Parathyroid adenoma (tissue), 2 donors: ENCODE results near the gene GDPD4.

ENCODE experiments used
- H2AFZ ChIP-seq: fragments of 300-600 bp; sonication (generic); one replicate; pipeline ENCODE4 v1.7.0; 2017; ENCODE audit warnings: antibody characterized with exemption, mild to moderate bottlenecking
- H3K27ac ChIP-seq: fragments of 300-600 bp; sonication (generic); one replicate; pipeline ENCODE4 v1.7.0; 2017
- H3K27me3 ChIP-seq: fragments of 300-600 bp; sonication (generic); one replicate; pipeline ENCODE4 v1.7.0; 2017; ENCODE audit warnings: low read length; ENCODE audit not compliant: control insufficient read depth, insufficient read depth
- H3K36me3 ChIP-seq: fragments of 300-600 bp; sonication (generic); one replicate; pipeline ENCODE4 v1.7.0; 2017; ENCODE audit warnings: low read length; ENCODE audit not compliant: control insufficient read depth, insufficient read depth
- H3K4me1 ChIP-seq: fragments of 300-600 bp; sonication (generic); one replicate; pipeline ENCODE4 v1.7.0; 2017; ENCODE audit warnings: control low read depth
- H3K4me2 ChIP-seq: fragments of 300-600 bp; sonication (generic); one replicate; pipeline ENCODE4 v1.7.0; 2017; ENCODE audit warnings: low read length
- H3K4me3 ChIP-seq: fragments of 300-600 bp; sonication (generic); one replicate; pipeline ENCODE4 v1.7.0; 2017; ENCODE audit warnings: low read depth, low read length
- H3K79me2 ChIP-seq: fragments of 300-600 bp; sonication (generic); one replicate; pipeline ENCODE4 v1.7.0; 2017; ENCODE audit warnings: control low read depth
- H3K9ac ChIP-seq: fragments of 300-600 bp; sonication (generic); one replicate; pipeline ENCODE4 v1.7.0; 2017; ENCODE audit warnings: mild to moderate bottlenecking
- H3K9me3 ChIP-seq: fragments of 300-600 bp; sonication (generic); one replicate; pipeline ENCODE4 v1.7.0; 2017; ENCODE audit warnings: low read length; ENCODE audit not compliant: control insufficient read depth
- TF ChIP-seq, protein P1 (sequence below): fragments of 300-600 bp; sonication (generic); IDR thresholded peaks from one replicate; pipeline ENCODE4 v1.7.0; 2017; ENCODE audit warnings: antibody characterized with exemption, mild to moderate bottlenecking
- donor health status: primary hyperparathyroidism.

GDPD4 gene

DNA sequence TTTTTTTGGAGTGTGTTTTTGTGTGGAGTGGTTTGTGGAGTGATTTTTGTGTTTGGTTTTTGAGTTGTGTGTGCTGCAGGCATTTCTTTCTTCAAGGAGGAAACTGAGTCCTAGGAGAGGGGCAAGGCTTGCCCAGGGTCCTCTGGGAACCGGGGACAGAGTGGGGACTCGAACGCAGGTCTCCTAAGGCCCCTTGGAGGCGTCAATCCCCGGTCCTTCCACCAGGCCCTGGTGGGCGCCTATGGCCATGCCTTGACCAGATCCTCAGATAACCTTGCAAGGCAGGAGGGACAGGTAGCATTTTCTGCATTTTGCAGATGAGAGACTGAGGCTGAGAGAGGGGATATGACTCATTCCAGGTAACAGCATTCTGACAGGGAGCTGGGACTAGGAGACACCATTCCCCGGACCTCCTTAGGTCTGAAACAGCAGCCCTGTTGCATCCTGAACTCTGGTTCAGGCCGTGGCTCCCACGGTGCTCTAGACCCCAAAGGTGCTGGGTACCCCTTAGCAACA is 134.3 kb downstream of the GDPD4 start:
- Histone ChIP-seq H3K4me1 (no peaks in the 10 kb centered on the region), H3K27ac (no peak overlapping the region), H2AFZ (no peak overlapping the region), H3K4me3 (no peak overlapping the region), H3K27me3 (no peaks in the 10 kb centered on the region), H3K9ac (no peak overlapping the region), H3K36me3 (no peaks in the 10 kb centered on the region), H3K9me3 (no peaks in the 10 kb centered on the region), H3K79me2 (no peaks in the 10 kb centered on the region), H3K4me2 (no peak overlapping the region)
- TF ChIP-seq, protein P1, sequence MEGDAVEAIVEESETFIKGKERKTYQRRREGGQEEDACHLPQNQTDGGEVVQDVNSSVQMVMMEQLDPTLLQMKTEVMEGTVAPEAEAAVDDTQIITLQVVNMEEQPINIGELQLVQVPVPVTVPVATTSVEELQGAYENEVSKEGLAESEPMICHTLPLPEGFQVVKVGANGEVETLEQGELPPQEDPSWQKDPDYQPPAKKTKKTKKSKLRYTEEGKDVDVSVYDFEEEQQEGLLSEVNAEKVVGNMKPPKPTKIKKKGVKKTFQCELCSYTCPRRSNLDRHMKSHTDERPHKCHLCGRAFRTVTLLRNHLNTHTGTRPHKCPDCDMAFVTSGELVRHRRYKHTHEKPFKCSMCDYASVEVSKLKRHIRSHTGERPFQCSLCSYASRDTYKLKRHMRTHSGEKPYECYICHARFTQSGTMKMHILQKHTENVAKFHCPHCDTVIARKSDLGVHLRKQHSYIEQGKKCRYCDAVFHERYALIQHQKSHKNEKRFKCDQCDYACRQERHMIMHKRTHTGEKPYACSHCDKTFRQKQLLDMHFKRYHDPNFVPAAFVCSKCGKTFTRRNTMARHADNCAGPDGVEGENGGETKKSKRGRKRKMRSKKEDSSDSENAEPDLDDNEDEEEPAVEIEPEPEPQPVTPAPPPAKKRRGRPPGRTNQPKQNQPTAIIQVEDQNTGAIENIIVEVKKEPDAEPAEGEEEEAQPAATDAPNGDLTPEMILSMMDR: no peak
